ENCODE data around the gene BTBD9. TPM values are rescaled to one million over a fixed set of nuclear protein-coding genes. Genes with fewer than 3 reads are reported as not detected.

Gene BTBD9
- total RNA-seq, 1 donor from 2014 or later: 10.3 TPM

DNA sequence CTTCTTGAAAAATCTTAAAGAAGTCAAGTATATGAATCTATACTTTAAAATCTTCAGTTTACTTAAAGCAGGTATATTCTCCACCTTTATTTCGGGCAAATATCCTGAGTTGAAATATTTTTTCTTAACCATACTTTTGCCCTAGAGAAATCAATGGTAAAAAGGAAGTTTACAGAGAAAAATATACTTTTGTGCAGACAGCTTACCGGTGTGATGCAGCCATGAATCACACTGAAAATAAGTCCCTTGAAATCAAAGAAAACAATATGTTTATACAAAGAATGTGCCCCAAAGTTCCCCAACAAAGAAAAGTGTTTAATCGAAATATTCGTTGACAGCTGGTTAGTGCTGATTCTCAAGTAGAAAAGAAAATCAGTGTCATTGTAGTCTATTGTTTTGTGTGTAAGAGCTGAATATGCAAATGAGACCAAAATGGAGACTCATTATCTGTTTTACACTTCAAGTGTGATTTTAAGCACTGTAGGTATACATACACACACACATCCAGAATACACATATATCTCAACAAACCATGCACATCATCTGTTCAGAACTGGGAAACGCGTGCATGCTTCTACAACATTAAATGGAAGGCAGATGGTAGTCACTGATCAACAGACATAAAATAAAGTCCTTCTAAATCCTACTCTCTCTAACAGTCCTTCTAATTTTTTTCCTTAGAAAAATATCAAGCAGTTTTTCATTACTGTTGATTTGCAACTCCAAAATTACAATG, 73.3 kb downstream of the BTBD9 start:
- no peaks in the 10 kb centered on the region for H3K36me3 Mint-ChIP-seq (ENCODE audit: low read depth, unreplicated experiment)
- TF ChIP-seq, protein P1, sequence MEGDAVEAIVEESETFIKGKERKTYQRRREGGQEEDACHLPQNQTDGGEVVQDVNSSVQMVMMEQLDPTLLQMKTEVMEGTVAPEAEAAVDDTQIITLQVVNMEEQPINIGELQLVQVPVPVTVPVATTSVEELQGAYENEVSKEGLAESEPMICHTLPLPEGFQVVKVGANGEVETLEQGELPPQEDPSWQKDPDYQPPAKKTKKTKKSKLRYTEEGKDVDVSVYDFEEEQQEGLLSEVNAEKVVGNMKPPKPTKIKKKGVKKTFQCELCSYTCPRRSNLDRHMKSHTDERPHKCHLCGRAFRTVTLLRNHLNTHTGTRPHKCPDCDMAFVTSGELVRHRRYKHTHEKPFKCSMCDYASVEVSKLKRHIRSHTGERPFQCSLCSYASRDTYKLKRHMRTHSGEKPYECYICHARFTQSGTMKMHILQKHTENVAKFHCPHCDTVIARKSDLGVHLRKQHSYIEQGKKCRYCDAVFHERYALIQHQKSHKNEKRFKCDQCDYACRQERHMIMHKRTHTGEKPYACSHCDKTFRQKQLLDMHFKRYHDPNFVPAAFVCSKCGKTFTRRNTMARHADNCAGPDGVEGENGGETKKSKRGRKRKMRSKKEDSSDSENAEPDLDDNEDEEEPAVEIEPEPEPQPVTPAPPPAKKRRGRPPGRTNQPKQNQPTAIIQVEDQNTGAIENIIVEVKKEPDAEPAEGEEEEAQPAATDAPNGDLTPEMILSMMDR (IDR thresholded peaks at IDR 0.05; ENCODE audit: unreplicated experiment): no peak
- no peak overlapping the region for H3K27ac Mint-ChIP-seq (ENCODE audit: unreplicated experiment)
- no peak for DNase-seq (ENCODE audit: low spot score)
- no peaks in the 10 kb centered on the region for H3K9me3 Mint-ChIP-seq (ENCODE audit: unreplicated experiment)
- H3K4me1 Mint-ChIP-seq (ENCODE audit: unreplicated experiment): no peaks in the 10 kb centered on the region
- H3K27me3 Mint-ChIP-seq (ENCODE audit: unreplicated experiment): peaks cover 1% of the 10 kb centered on the region
- H3K4me3 Mint-ChIP-seq (ENCODE audit: unreplicated experiment): no peak overlapping the region

DNA sequence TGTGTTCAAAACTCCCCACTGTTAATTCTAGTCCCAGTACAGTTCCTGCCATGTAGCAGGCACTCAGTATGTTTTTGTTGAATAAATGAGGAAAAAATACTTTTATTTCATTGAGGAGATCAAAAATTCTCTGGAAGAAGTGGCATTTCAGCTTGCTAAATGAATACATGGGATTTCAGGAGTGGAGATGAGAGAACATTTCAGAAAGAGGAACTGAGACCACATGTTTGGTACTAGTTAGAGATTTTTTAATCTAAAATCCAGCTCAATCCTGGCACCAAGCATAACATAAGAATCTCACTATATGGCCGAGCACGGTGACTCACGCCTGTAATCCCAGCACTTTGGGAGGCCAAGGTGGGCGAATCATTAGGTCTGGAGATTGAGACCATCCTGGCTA, 75.4 kb downstream of the BTBD9 start:
- no peak for DNase-seq (ENCODE audit: low spot score)
- Mint-ChIP-seq H3K36me3 (ENCODE audit: low read depth, unreplicated experiment) (no peaks in the 10 kb centered on the region), H3K27me3 (ENCODE audit: unreplicated experiment) (peaks cover 1% of the 10 kb centered on the region), H3K9me3 (ENCODE audit: unreplicated experiment) (no peaks in the 10 kb centered on the region), H3K4me3 (ENCODE audit: unreplicated experiment) (no peak overlapping the region), H3K27ac (ENCODE audit: unreplicated experiment) (no peak overlapping the region), H3K4me1 (ENCODE audit: unreplicated experiment) (no peaks in the 10 kb centered on the region)
- TF ChIP-seq, protein P1 (IDR thresholded peaks at IDR 0.05; ENCODE audit: unreplicated experiment): no peak

DNA sequence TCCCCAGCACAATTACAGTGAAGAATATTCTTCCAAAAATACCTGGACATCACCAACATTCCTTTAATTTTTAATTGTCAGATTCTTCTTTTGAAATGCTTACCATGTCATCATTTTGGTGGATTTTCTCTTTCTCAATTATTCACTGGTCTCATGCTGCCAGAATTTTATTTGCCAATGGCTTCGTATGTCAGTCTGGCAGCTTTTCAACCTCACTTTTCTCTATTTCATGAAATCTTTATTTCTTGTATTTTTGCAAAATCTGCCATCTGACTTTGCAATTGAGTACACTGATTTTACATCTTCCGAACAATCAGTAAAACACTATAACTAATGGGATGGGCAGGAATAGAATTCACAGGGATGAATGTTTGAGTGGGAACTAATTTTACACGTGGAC, 84.1 kb downstream of the BTBD9 start:
- Mint-ChIP-seq H3K4me3 (ENCODE audit: unreplicated experiment) (no peak overlapping the region), H3K4me1 (ENCODE audit: unreplicated experiment) (no peaks in the 10 kb centered on the region), H3K27ac (ENCODE audit: unreplicated experiment) (no peak overlapping the region), H3K36me3 (ENCODE audit: low read depth, unreplicated experiment) (no peaks in the 10 kb centered on the region), H3K27me3 (ENCODE audit: unreplicated experiment) (no peaks in the 10 kb centered on the region), H3K9me3 (ENCODE audit: unreplicated experiment) (no peaks in the 10 kb centered on the region)
- TF ChIP-seq, protein P1 (IDR thresholded peaks at IDR 0.05; ENCODE audit: unreplicated experiment): no peak
- DNase-seq (ENCODE audit: low spot score): no peak

DNA sequence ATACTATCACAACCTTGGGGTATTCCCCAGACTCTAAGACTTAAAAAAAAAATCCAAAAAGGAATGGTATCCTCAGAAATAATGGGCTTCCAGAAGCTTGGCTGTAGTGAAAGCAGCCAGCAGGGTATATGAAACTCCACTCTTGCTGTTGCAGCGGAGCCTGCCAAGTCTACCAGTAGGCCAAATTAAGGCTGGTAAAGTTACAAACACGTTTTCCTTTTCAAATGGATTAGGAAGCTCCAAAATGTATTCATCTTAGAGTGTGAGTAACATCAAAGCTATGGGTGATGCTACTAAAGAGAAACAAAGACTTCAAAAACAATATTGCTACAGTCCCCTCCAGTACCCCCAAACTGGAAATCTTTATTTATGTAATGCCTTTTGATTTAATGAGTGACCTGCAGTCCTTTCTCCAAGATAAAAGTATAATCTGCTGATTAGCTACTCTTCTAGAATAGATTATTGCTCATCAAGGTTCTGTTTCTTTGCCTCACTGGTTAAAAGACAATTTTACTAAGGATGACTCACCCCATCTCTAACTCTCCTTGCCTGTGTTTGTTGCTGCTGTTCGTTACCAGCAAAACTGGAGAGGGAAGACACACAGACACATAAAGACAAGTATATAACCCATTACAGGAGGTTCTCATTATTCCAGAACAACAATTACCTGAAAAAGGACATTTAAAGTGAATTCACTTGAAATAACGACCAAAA, 84.9 kb downstream of the BTBD9 start:
- DNase-seq (ENCODE audit: low spot score): no peak
- Mint-ChIP-seq H3K4me3 (ENCODE audit: unreplicated experiment) (no peak overlapping the region), H3K27me3 (ENCODE audit: unreplicated experiment) (no peaks in the 10 kb centered on the region), H3K9me3 (ENCODE audit: unreplicated experiment) (no peaks in the 10 kb centered on the region), H3K27ac (ENCODE audit: unreplicated experiment) (no peak overlapping the region), H3K4me1 (ENCODE audit: unreplicated experiment) (no peaks in the 10 kb centered on the region), H3K36me3 (ENCODE audit: low read depth, unreplicated experiment) (no peaks in the 10 kb centered on the region)
- TF ChIP-seq, protein P1 (IDR thresholded peaks at IDR 0.05; ENCODE audit: unreplicated experiment): no peak

DNA sequence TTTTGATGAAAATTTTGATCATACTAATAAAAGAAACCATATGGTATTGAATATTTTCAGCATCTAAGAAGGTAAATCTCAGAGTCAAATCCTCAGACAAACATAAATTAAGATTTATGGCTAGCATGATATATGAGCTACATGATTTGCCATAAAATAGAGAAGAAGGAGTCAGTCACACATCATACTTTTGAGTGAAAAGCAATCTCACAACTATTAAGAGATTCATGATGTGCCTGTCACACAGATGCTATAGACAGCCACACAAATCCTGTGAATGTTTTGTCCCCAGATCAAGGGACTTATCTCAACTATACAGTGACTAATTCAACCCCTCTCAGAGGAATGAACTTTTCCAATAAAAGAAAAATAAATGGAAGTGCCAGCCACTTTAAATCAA, 85.7 kb downstream of the BTBD9 start:
- Mint-ChIP-seq H3K27ac (ENCODE audit: unreplicated experiment) (no peak overlapping the region), H3K36me3 (ENCODE audit: low read depth, unreplicated experiment) (no peaks in the 10 kb centered on the region), H3K27me3 (ENCODE audit: unreplicated experiment) (no peaks in the 10 kb centered on the region), H3K4me1 (ENCODE audit: unreplicated experiment) (no peaks in the 10 kb centered on the region), H3K4me3 (ENCODE audit: unreplicated experiment) (no peak overlapping the region), H3K9me3 (ENCODE audit: unreplicated experiment) (no peaks in the 10 kb centered on the region)
- TF ChIP-seq, protein P1 (IDR thresholded peaks at IDR 0.05; ENCODE audit: unreplicated experiment): no peak
- no peak for DNase-seq (ENCODE audit: low spot score)

All from endothelial cell (in vitro differentiated cells).